Ovary (tissue), 9 donors: ENCODE results near the gene DNAJC22. TPM values are rescaled to one million over a fixed set of nuclear protein-coding genes. Genes with fewer than 3 reads are reported as not detected.

Experiments used
- DNase-seq, 5 donors: peaks; one replicate each; pipeline ENCODE4 v3.0.0-alpha.2; 2019 to 2020
- H3K27ac ChIP-seq, 2 donors: fragments of 200-600 bp; one replicate each; pipeline versions ENCODE4 v1.5.1 to v1.8.0; 2019 to 2022
- H3K27me3 ChIP-seq: fragments of 200-600 bp; one replicate; pipeline ENCODE4 v1.8.0; 2022
- H3K36me3 ChIP-seq: fragments of 200-600 bp; sonication (generic); one replicate; pipeline ENCODE4 v1.5.1; 2019
- H3K4me1 ChIP-seq: one replicate; pipeline ENCODE4 v1.8.1; 2013; ENCODE audit warnings: mild to moderate bottlenecking, moderate library complexity; ENCODE audit not compliant: insufficient read depth
- H3K4me3 ChIP-seq: fragments of 200-600 bp; sonication (generic); one replicate; pipeline ENCODE4 v1.5.1; 2017
- H3K9me3 ChIP-seq, 2 donors: fragments of 200-600 bp in 1 of 2; sonication (generic) in 1 of 2; one replicate each; pipeline versions ENCODE4 v1.5.1 to v1.8.1; 2013 to 2019; ENCODE audit warnings: mild to moderate bottlenecking in 1 of 2, moderate library complexity in 1 of 2
- CTCF ChIP-seq, 3 donors: fragments of 450-650 bp in 2 of 3; fragments of 200-600 bp in 1 of 3; IDR thresholded peaks; one replicate each; pipeline versions ENCODE4 v1.5.1 to v1.8.0; 2016 to 2022; ENCODE audit warnings: antibody characterized with exemption in 3 of 3, mild to moderate bottlenecking in 1 of 3
- EP300 ChIP-seq: sonication (generic); formaldehyde crosslinking; IDR thresholded peaks from one replicate; pipeline ENCODE4 v1.6.1; 2017; ENCODE audit warnings: antibody characterized with exemption
- POLR2A ChIP-seq: fragments of 450-650 bp; IDR thresholded peaks from one replicate; pipeline ENCODE4 v1.6.1; 2017; ENCODE audit warnings: antibody characterized with exemption, mild to moderate bottlenecking, moderate library complexity
- WGBS, 3 donors: extraction: QIAGEN DNeasy Blood & Tissue Kit in 1 of 3; methylation state at CpG; one replicate each; pipeline versions ENCODE4 v1.1.5 to v1.1.7; 2013 to 2017; 5-methylcytosine and 5-hydroxymethylcytosine counted together
- intact Hi-C, 4 donors: fragments of 100-400 bp; cut with DNase I; formaldehyde crosslinking; loops; one replicate each; pipeline versions ENCODE4 v1.11.0 to v1.15.1; 2022 to 2023
- polyA plus RNA-seq, 2 donors: library from polyadenylated mRNA; stranded (reverse); fragments of 200-250 nt in 1 of 2; fragments of 350-450 nt in 1 of 2; fragmentation: Illumina TruSeq in 1 of 2; extraction: RNeasy Lipid Tissue Mini Kit (QIAGEN cat#74804) in 1 of 2; gene quantifications; one replicate each; pipeline ENCODE4 v1.2.3, GENCODE V29; 2013 to 2014
- total RNA-seq, 7 donors: library from RNA; depleted of rRNA in 2 of 7; stranded (reverse); fragments of >200 nt in 2 of 7; fragmentation: NEBNext Ultra II Directional in 3 of 7; extraction: Animal tissue kit (Norgen Biotek cat#: 25700) in 3 of 7; gene quantifications; one replicate each; pipeline versions ENCODE4 v1.1.0 to v1.2.4, GENCODE V29; 2016 to 2023
- donor health status: DM: no; HTN: no; CAD: no; lungs with moderate emphysema.
- donor health status: DM: no; HTN: no; CAD: no.
- donor health status: Bipolar disorder and iron deficiency.
- donor health status: DM: yes; HTN: yes; CAD: no.
- donor health status: DM: no; HTN: no; CAD: no.
- donor health status: DM: yes; HTN: yes; CAD: no.

DNAJC22 gene
- total and polyA plus RNA-seq, 9 donors, result 0.30 to 3.4 (median 0.47) TPM; not detected in 2

- H3K4me1 ChIP-seq, result peaks cover 6% of the 10 kb centered on the region
- H3K4me3 ChIP-seq, result no peak overlapping the region
- H3K9me3 ChIP-seq, result no peaks in the 10 kb centered on the region
- H3K27ac ChIP-seq, result no peak overlapping the region
- DNase-seq, result no peak
- TF ChIP-seq POLR2A (no peak), EP300 (no peak), CTCF (IDR thresholded peaks at IDR 0.05) (no peak)
- no peaks in the 10 kb centered on the region for H3K27me3 ChIP-seq
- intact Hi-C loops, result loop anchor here in 1 of 4 donors (10.0 kb wide), 1 partner anchor 174 kb away; no protein-coding TSS in a partner anchor
- 56 to 66% (median 60%) methylated on average over 14 of the region's 14 CpGs for WGBS, 3 donors
- H3K36me3 ChIP-seq, result no peaks in the 10 kb centered on the region
Measured at GRCh38 chr12:49340971-49341776, 5.5 kb upstream of the DNAJC22 start.

- no peak overlapping the region for H3K27ac ChIP-seq
- no peak for TF ChIP-seq POLR2A
- TF ChIP-seq CTCF (IDR thresholded peaks at IDR 0.05), result no peak
- TF ChIP-seq EP300, result no peak
- 37 to 46% (median 39%) methylated on average over 21 of the region's 21 CpGs for WGBS, 3 donors
- H3K9me3 ChIP-seq, result no peaks in the 10 kb centered on the region
- DNase-seq, result no peak
- H3K4me1 ChIP-seq, result peaks cover 6% of the 10 kb centered on the region
- H3K4me3 ChIP-seq, result no peak overlapping the region
- H3K27me3 ChIP-seq, result peaks cover 1% of the 10 kb centered on the region
- no peaks in the 10 kb centered on the region for H3K36me3 ChIP-seq
- intact Hi-C loops, result loop anchor here in 1 of 4 donors (10.0 kb wide), 1 partner anchor 173 kb away; no protein-coding TSS in a partner anchor
Measured at GRCh38 chr12:49341777-49342065, 5.0 kb upstream of the DNAJC22 start.

GRCh38 chr12:49342066-49342913, 4.4 kb upstream of the DNAJC22 start:
- peaks cover 8% of the 10 kb centered on the region for H3K4me1 ChIP-seq
- WGBS, 3 donors, result 1% methylated on average over 50 to 58 of the region's 58 CpGs
- peak overlapping the region; percentile 48 for H3K4me3 ChIP-seq
- peak; percentile 68 to 85 (median 80) for DNase-seq
- H3K27me3 ChIP-seq, result peaks cover 7% of the 10 kb centered on the region
- H3K36me3 ChIP-seq, result no peaks in the 10 kb centered on the region
- intact Hi-C loops, result loop anchor here in 1 of 4 donors (10.0 kb wide), 1 partner anchor 173 kb away; no protein-coding TSS in a partner anchor
- TF ChIP-seq CTCF (IDR thresholded peaks at IDR 0.05) (peak; percentile 64 to 67 (median 64)), EP300 (no peak)
- no peaks in the 10 kb centered on the region for H3K9me3 ChIP-seq
- H3K27ac ChIP-seq, result no peak overlapping the region

GRCh38 chr12:49342914-49343731, 3.6 kb upstream of the DNAJC22 start:
- no peak for TF ChIP-seq CTCF (IDR thresholded peaks at IDR 0.05)
- TF ChIP-seq EP300, result no peak
- no peak for TF ChIP-seq POLR2A
- Histone ChIP-seq H3K9me3 (no peaks in the 10 kb centered on the region), H3K27me3 (peaks cover 14% of the 10 kb centered on the region), H3K27ac (no peak overlapping the region), H3K4me3 (peak overlapping the region; percentile 48), H3K36me3 (no peaks in the 10 kb centered on the region), H3K4me1 (peaks cover 14% of the 10 kb centered on the region)
- intact Hi-C loops, result loop anchor here in 1 of 4 donors (10.0 kb wide), 1 partner anchor 172 kb away; no protein-coding TSS in a partner anchor
- WGBS, 3 donors, result 4 to 6% (median 4%) methylated on average over 25 to 33 of the region's 33 CpGs
- DNase-seq, result no peak
